ENCODE results near the gene GPR4. TPM values are rescaled to one million over a fixed set of nuclear protein-coding genes. Genes with fewer than 3 reads are reported as not detected.

Gene GPR4
- polyA plus RNA-seq, 1 of the 3 experiments (the other 2 are of a cell fraction): 0.69 TPM

DNA sequence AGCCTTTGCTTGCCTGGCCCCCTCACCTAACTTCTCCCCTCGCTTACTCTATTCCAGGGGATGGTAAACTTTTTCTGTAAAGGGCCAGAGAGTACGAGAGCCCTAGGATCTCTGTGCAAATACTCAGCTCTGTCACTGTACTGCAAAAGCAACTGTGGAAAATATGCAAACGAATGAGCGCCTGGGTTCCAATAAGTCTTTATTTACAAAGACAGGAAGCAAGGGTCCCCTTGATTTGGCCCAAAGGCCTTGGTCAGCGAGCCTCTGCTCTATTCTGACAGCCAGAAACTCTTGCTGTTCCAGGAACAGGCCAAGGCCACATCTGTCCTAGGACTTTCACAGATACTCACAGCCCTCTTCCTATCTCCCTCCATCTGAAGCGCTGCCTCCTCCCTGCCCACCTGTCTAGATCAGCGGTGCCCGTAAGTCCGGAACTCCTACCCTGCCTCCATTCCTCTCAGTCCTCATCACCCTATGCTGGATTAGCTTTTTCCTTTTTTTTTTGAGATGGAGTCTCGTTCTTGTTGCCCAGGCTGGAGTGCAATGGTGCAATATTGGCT, 54.7 kb downstream of the GPR4 start:
- no peak overlapping the region for H3K4me3 ChIP-seq (ENCODE audit: low read depth in 2 of 2, low read length in 1 of 2)
- peaks cover 2% of the 10 kb centered on the region for H3F3A ChIP-seq (replicated peaks; ENCODE audit: insufficient read depth)
- WGBS (ENCODE audit: low lambda C conversion rate): 94% methylated on average over 10 of the region's 10 CpGs
- POLR2A ChIA-PET: no interaction called here
- no peak for TF ChIP-seq TAF1 (IDR thresholded peaks at IDR 0.05; ENCODE audit: borderline replicate concordance, low read depth, low read length)
- TF ChIP-seq, protein P1, sequence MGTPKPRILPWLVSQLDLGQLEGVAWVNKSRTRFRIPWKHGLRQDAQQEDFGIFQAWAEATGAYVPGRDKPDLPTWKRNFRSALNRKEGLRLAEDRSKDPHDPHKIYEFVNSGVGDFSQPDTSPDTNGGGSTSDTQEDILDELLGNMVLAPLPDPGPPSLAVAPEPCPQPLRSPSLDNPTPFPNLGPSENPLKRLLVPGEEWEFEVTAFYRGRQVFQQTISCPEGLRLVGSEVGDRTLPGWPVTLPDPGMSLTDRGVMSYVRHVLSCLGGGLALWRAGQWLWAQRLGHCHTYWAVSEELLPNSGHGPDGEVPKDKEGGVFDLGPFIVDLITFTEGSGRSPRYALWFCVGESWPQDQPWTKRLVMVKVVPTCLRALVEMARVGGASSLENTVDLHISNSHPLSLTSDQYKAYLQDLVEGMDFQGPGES (IDR thresholded peaks at IDR 0.05; ENCODE audit: low read depth, low read length): no peak
- no peak for TF ChIP-seq FOXM1 (IDR thresholded peaks at IDR 0.05; ENCODE audit: low read depth)
- no peak for TF ChIP-seq FOSL2 (IDR thresholded peaks at IDR 0.05; ENCODE audit: borderline replicate concordance, low read depth)
- TF ChIP-seq RAD21 (IDR thresholded peaks at IDR 0.05; ENCODE audit: low read length): no peak
- no peak for TF ChIP-seq RCOR1 (IDR thresholded peaks at IDR 0.05; ENCODE audit: low read length)
- no peak for TF ChIP-seq CHD2 (IDR thresholded peaks at IDR 0.05; ENCODE audit: low read length, partially characterized antibody)
- TF ChIP-seq NFIC (IDR thresholded peaks at IDR 0.05; ENCODE audit: borderline replicate concordance): no peak
- no peak for TF ChIP-seq JUND (IDR thresholded peaks at IDR 0.05)
- TF ChIP-seq, protein P2, sequence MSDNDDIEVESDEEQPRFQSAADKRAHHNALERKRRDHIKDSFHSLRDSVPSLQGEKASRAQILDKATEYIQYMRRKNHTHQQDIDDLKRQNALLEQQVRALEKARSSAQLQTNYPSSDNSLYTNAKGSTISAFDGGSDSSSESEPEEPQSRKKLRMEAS (IDR thresholded peaks at IDR 0.05; ENCODE audit: low read depth): no peak
- no peak for TF ChIP-seq RFX5 (IDR thresholded peaks at IDR 0.05; ENCODE audit: low read length)
- no peak for TF ChIP-seq TEAD4 (IDR thresholded peaks at IDR 0.05; ENCODE audit: borderline replicate concordance, insufficient read depth)
- no peaks in the 10 kb centered on the region for H3K36me3 ChIP-seq (replicated peaks in 1 of 2; ENCODE audit: control insufficient read depth in 1 of 2, insufficient read depth in 2 of 2, low read length in 1 of 2)
- no peaks in the 10 kb centered on the region for H3K9me2 ChIP-seq
- no peaks in the 10 kb centered on the region for H3K79me2 ChIP-seq (ENCODE audit: insufficient read depth)
- no peak overlapping the region for H3K27ac ChIP-seq (ENCODE audit: low read depth in 2 of 2, low read length in 1 of 2)
- CTCF ChIA-PET: interaction anchor here (1.4 kb wide), 1 partner anchor 23 kb away, joined by 3 read pairs; no protein-coding TSS in a partner anchor
- H3K27me3 ChIP-seq (ENCODE audit: insufficient read depth): no peaks in the 10 kb centered on the region
- H2AFZ ChIP-seq (ENCODE audit: low read depth): no peak overlapping the region
- H4K20me1 ChIP-seq (ENCODE audit: insufficient read depth): no peaks in the 10 kb centered on the region
- no peaks in the 10 kb centered on the region for H3K9me3 ChIP-seq
- no peaks in the 10 kb centered on the region for H3K4me1 ChIP-seq (ENCODE audit: control insufficient read depth in 1 of 2, insufficient read depth in 2 of 2, low read depth in 1 of 2, low read length in 1 of 2)
- no peak for DNase-seq
- H3K9ac ChIP-seq: no peak overlapping the region
- no peak overlapping the region for H3K4me2 ChIP-seq

DNA sequence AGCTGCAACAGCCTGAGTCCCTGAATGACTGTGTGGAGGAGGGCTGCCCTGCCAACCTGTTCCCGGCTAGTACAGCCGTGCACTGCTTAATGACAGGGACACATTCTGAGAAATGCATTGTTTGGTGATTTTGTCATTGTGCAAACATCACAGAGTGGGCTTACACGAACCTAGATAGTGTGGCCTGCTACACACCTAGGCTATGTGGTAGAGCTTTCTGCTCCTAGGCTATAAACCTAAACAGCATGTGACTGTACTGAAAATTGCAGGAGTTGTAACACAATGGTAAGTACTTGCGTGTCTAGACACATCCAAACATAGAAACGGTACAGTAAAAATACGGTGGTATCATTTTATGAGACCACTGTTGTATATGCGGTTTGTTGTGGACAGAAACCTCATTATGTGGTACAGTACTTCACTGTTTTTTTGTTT, 59.8 kb downstream of the GPR4 start:
- TF ChIP-seq, protein P1 (IDR thresholded peaks at IDR 0.05; ENCODE audit: low read depth, low read length): no peak
- TF ChIP-seq MEF2A (IDR thresholded peaks at IDR 0.05; ENCODE audit: borderline replicate concordance, low read depth): no peak
- no peak for TF ChIP-seq JUND (IDR thresholded peaks at IDR 0.05)
- no peak for TF ChIP-seq FOSL2 (IDR thresholded peaks at IDR 0.05; ENCODE audit: borderline replicate concordance, low read depth)
- TF ChIP-seq, protein P3, sequence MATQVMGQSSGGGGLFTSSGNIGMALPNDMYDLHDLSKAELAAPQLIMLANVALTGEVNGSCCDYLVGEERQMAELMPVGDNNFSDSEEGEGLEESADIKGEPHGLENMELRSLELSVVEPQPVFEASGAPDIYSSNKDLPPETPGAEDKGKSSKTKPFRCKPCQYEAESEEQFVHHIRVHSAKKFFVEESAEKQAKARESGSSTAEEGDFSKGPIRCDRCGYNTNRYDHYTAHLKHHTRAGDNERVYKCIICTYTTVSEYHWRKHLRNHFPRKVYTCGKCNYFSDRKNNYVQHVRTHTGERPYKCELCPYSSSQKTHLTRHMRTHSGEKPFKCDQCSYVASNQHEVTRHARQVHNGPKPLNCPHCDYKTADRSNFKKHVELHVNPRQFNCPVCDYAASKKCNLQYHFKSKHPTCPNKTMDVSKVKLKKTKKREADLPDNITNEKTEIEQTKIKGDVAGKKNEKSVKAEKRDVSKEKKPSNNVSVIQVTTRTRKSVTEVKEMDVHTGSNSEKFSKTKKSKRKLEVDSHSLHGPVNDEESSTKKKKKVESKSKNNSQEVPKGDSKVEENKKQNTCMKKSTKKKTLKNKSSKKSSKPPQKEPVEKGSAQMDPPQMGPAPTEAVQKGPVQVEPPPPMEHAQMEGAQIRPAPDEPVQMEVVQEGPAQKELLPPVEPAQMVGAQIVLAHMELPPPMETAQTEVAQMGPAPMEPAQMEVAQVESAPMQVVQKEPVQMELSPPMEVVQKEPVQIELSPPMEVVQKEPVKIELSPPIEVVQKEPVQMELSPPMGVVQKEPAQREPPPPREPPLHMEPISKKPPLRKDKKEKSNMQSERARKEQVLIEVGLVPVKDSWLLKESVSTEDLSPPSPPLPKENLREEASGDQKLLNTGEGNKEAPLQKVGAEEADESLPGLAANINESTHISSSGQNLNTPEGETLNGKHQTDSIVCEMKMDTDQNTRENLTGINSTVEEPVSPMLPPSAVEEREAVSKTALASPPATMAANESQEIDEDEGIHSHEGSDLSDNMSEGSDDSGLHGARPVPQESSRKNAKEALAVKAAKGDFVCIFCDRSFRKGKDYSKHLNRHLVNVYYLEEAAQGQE (IDR thresholded peaks at IDR 0.05; ENCODE audit: low read depth, low read length): no peak
- TF ChIP-seq, protein P4, sequence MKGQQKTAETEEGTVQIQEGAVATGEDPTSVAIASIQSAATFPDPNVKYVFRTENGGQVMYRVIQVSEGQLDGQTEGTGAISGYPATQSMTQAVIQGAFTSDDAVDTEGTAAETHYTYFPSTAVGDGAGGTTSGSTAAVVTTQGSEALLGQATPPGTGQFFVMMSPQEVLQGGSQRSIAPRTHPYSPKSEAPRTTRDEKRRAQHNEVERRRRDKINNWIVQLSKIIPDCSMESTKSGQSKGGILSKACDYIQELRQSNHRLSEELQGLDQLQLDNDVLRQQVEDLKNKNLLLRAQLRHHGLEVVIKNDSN (IDR thresholded peaks at IDR 0.05; ENCODE audit: borderline replicate concordance, low read depth): no peak
- TF ChIP-seq, protein P5, sequence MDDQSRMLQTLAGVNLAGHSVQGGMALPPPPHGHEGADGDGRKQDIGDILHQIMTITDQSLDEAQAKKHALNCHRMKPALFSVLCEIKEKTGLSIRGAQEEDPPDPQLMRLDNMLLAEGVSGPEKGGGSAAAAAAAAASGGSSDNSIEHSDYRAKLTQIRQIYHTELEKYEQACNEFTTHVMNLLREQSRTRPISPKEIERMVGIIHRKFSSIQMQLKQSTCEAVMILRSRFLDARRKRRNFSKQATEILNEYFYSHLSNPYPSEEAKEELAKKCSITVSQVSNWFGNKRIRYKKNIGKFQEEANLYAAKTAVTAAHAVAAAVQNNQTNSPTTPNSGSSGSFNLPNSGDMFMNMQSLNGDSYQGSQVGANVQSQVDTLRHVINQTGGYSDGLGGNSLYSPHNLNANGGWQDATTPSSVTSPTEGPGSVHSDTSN (IDR thresholded peaks at IDR 0.05): no peak
- Histone ChIP-seq H3K27ac (ENCODE audit: low read depth in 2 of 2, low read length in 1 of 2) (no peak overlapping the region), H3K4me1 (ENCODE audit: control insufficient read depth in 1 of 2, insufficient read depth in 2 of 2, low read depth in 1 of 2, low read length in 1 of 2) (no peaks in the 10 kb centered on the region), H3K9me3 (no peaks in the 10 kb centered on the region), H2AFZ (ENCODE audit: low read depth) (no peak overlapping the region), H3F3A (replicated peaks; ENCODE audit: insufficient read depth) (peaks cover 2% of the 10 kb centered on the region), H3K4me3 (ENCODE audit: low read depth in 2 of 2, low read length in 1 of 2) (no peak overlapping the region), H4K20me1 (ENCODE audit: insufficient read depth) (no peaks in the 10 kb centered on the region), H3K9ac (no peak overlapping the region), H3K4me2 (no peak overlapping the region), H3K9me2 (no peaks in the 10 kb centered on the region), H3K79me2 (ENCODE audit: insufficient read depth) (no peaks in the 10 kb centered on the region), H3K27me3 (ENCODE audit: insufficient read depth) (no peaks in the 10 kb centered on the region), H3K36me3 (replicated peaks in 1 of 2; ENCODE audit: control insufficient read depth in 1 of 2, insufficient read depth in 2 of 2, low read length in 1 of 2) (no peaks in the 10 kb centered on the region)
- WGBS (ENCODE audit: low lambda C conversion rate): 68% methylated on average over 7 of the region's 7 CpGs
- ChIA-PET POLR2A (no interaction called here), CTCF (no interaction called here)
- DNase-seq: no peak
